BE2C (cell line): ENCODE results near the gene RALGDS.

Experiments used
- DNase-seq: peaks from one replicate; pipeline ENCODE4 v3.0.0-alpha.2; 2020
- H3K27me3 ChIP-seq: fragments of 250-450 bp; sonication (Bioruptor Pico); 2 replicates; pipeline ENCODE4 v1.5.1; 2020; ENCODE audit warnings: mild to moderate bottlenecking
- H3K36me3 ChIP-seq: fragments of 250-450 bp; sonication (Bioruptor Pico); 2 replicates; pipeline ENCODE4 v1.5.1; 2020; ENCODE audit warnings: mild to moderate bottlenecking
- H3K4me1 ChIP-seq: fragments of 250-450 bp; sonication (Bioruptor Pico); 2 replicates; pipeline ENCODE4 v1.5.1; 2020
- H3K4me3 ChIP-seq: 2 replicates; pipeline ENCODE4 v1.5.1; 2011; ENCODE audit warnings: low read depth, low read length
- H3K9me3 ChIP-seq: fragments of 250-450 bp; sonication (Bioruptor Pico); 2 replicates; pipeline ENCODE4 v1.5.1; 2020
- TF ChIP-seq, protein P1 (sequence below): IDR thresholded peaks from 2 replicates; pipeline ENCODE4 v1.5.1; 2012; ENCODE audit warnings: mild to moderate bottlenecking, low read depth, low read length

Gene RALGDS

DNA sequence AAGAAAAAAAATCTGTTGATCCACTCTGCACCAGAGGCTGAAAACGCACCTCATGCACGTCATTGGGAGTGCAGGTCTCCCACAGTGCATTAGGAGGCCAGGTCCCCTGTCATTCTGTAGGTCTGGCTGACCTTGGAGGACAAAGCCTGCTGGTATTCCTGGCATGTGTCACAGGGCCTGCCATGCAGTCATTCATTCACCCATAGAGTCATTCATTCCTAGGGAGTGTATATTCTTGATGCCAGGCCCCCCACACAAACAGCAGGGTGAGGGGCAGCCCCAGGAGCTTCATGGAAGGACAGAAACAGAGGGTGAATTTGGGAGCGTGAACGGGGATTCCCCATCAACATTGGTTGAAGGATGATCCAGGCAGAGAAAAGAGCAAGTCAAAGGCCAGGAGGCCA, 40.5 kb upstream of the RALGDS start:
- TF ChIP-seq, protein P1, sequence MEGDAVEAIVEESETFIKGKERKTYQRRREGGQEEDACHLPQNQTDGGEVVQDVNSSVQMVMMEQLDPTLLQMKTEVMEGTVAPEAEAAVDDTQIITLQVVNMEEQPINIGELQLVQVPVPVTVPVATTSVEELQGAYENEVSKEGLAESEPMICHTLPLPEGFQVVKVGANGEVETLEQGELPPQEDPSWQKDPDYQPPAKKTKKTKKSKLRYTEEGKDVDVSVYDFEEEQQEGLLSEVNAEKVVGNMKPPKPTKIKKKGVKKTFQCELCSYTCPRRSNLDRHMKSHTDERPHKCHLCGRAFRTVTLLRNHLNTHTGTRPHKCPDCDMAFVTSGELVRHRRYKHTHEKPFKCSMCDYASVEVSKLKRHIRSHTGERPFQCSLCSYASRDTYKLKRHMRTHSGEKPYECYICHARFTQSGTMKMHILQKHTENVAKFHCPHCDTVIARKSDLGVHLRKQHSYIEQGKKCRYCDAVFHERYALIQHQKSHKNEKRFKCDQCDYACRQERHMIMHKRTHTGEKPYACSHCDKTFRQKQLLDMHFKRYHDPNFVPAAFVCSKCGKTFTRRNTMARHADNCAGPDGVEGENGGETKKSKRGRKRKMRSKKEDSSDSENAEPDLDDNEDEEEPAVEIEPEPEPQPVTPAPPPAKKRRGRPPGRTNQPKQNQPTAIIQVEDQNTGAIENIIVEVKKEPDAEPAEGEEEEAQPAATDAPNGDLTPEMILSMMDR = no peak
- DNase-seq = no peak
- H3K27me3 ChIP-seq = no peaks in the 10 kb centered on the region

DNA sequence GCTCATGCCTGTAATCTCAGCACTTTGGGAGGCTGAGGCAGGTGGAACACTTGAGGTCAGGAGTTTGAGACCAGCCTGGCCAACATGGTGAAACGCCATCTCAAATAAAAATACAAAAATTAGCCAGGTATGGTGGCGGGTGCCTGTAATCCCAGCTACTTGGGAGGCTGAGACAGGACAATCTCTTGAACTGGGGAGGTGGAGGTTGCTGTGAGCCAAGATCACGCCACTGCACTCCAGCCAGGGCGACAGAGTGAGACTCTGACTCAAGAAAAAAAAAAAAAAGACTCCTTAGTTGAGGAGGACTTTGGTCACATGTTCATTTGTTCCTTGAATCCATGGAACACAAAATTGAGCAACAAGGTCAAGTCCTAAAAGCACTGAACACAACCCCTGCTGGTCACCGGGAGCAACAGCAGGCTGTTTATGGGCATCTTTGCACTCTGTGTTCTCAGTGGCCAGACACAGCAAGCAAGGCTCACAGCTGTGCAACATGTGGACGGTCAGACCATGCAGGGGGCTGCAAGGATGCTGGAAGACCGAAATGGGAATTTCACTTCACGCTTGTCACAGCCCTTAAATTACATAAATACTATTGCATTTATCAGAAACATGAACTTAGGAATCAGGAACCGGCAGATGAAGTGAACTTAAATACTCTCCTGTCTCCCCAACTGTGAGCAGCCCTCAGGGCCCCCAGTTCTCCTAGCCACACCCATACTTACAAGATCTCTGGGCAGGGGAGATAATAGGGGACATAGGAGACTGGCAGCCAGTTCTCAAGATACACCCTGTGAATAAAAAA, 39.9 kb upstream of the RALGDS start:
- Histone ChIP-seq H3K9me3 (no peaks in the 10 kb centered on the region), H3K4me1 (no peaks in the 10 kb centered on the region), H3K4me3 (no peak overlapping the region), H3K27me3 (no peaks in the 10 kb centered on the region), H3K36me3 (no peaks in the 10 kb centered on the region)
- TF ChIP-seq, protein P1 = peak; percentile 79
- peak; percentile 62 for DNase-seq

More for the DNA sequence above, 40.5 kb upstream of the RALGDS start:
- Histone ChIP-seq H3K4me1 (no peaks in the 10 kb centered on the region), H3K36me3 (no peaks in the 10 kb centered on the region), H3K4me3 (no peak overlapping the region), H3K9me3 (no peaks in the 10 kb centered on the region)

DNA sequence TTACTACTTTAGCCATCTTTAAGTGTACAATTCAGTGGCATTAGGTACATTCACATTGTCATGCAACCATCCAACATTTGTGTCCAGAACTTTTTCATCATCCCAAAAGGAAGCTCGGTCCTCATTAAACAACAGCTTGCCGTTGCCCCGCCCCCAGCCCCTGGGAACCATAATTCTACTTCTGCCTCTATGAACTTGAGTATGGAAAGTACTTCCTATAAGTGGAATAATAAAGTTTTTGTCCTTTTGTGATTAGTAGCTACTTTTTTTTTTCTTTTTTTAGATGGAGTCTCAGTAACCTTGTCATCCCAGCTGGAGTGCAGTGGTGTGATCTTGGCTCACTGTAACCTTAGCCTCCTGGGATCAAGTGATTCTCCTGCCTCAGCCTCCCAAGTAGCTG, 37.7 kb upstream of the RALGDS start:
- Histone ChIP-seq H3K4me3 (no peak overlapping the region), H3K36me3 (no peaks in the 10 kb centered on the region), H3K4me1 (no peaks in the 10 kb centered on the region), H3K27me3 (no peaks in the 10 kb centered on the region), H3K9me3 (no peaks in the 10 kb centered on the region)
- TF ChIP-seq, protein P1 = no peak
- no peak for DNase-seq

DNA sequence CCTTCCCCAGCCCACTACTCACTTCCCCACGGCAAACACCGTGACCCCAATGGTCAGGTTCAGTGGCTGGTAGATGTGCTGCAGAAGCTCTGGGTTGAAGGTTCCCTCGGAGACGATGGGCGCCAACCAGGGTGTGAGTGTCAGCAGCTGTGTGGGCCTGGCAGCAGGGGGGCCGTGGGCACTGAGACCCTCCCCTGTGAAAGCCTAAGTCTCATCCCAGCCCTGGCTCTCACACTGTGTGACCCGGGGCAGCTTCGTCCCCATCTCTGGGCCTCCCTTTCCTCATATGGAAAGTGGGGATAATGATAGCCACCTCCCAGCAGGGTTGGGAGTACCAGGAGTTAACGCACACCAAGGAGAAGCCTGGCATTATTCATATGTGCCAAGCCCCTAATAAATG, 34.1 kb upstream of the RALGDS start:
- H3K9me3 ChIP-seq = no peaks in the 10 kb centered on the region
- peaks cover 5% of the 10 kb centered on the region for H3K4me1 ChIP-seq
- H3K27me3 ChIP-seq = no peaks in the 10 kb centered on the region
- TF ChIP-seq, protein P1 = no peak
- H3K4me3 ChIP-seq = no peak overlapping the region
- no peaks in the 10 kb centered on the region for H3K36me3 ChIP-seq
- no peak for DNase-seq

DNA sequence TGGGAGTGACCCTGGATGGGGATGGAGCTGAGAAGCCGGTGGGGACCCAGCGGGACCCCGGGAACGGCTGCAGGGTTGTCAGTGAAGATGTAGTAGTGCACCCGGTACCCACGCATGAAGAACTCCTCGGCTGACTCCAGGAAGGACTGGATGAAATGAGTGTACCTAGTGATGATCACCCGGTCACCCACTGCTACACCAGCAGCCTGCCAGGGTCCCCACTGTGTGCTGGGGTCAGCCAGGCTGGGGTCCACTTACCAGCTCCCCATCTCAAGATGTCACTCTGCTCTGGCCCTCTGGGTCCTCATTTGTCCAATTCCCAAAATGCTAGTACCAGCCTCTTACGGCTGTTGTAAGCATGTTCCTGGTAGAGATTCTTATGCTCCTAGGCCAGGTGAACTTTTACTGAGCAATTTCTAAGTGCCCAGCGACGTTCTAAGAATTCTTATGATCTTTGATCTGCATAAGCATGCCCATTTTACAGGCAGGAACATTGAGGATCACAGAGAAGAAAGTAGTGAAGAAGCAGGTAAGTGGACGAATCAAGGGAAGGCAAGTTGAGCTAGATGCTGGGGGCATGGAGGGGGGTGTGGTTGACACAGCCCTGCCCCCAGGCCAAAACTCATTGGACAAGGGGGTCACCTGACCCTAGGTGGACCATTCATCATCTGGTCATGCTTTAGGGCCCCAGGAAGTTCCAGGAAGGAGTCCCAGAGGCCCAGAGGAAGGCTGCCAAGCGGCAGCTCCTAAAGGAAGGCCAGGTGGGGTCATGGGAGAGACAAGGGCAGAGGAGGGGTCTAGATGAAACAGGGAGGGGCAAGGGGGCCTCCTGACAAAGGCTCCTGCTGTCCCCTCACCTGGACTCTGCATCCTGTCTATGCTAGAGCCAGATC, 33.3 kb upstream of the RALGDS start:
- no peak overlapping the region for H3K4me3 ChIP-seq
- H3K36me3 ChIP-seq = no peaks in the 10 kb centered on the region
- peaks cover 5% of the 10 kb centered on the region for H3K4me1 ChIP-seq
- TF ChIP-seq, protein P1 = no peak
- H3K27me3 ChIP-seq = no peaks in the 10 kb centered on the region
- no peak for DNase-seq
- H3K9me3 ChIP-seq = no peaks in the 10 kb centered on the region
